Stimulated activated CD8-positive, alpha-beta memory T cell treated with anti-CD3 and anti-CD28 coated beads, Interleukin-12 subunit alpha, Interleukin-12 subunit beta, amount 100 ng/mL, for 1 hour (primary cell): ENCODE measurements around the gene TCF7L2.

Experiments
- DNase-seq: peaks from one replicate; pipeline ENCODE4 v3.0.0-alpha.2; 2020; ENCODE audit warnings: low read depth

Gene TCF7L2

GRCh38 chr10:112948196-112948595 is 1.9 kb upstream of the TCF7L2 start:
- no peak for DNase-seq

- no peak for DNase-seq
Observed at GRCh38 chr10:112949143-112949823, 764 bp upstream of the TCF7L2 start.

DNA sequence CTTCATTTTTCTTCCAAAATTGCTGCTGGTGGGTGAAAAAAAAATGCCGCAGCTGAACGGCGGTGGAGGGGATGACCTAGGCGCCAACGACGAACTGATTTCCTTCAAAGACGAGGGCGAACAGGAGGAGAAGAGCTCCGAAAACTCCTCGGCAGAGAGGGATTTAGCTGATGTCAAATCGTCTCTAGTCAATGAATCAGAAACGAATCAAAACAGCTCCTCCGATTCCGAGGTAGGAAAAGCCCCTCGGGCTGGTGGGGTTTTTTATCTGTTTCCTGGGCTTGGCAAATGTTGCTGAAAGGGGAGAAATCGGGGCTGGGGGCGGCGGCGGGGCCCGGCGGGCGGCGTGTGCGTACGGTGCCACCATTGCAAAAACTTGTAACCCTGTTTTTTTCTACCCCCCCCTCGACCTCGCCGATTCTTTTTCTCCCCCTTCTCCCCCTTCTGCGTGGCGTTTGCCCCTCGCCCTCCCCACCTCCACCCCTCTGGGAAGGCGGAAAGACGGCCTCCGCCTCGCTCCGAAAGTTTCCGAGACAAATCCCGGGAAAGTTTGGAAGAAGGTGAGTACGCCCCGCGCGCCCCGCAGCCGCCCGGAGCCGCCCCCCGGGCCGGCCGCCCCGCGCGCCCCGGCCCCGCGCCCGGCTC is 789 bp downstream of the TCF7L2 start:
- DNase-seq = peak; percentile 8

GRCh38 chr10:112951359-112952281 is 1.6 kb downstream of the TCF7L2 start:
- no peak for DNase-seq

DNA sequence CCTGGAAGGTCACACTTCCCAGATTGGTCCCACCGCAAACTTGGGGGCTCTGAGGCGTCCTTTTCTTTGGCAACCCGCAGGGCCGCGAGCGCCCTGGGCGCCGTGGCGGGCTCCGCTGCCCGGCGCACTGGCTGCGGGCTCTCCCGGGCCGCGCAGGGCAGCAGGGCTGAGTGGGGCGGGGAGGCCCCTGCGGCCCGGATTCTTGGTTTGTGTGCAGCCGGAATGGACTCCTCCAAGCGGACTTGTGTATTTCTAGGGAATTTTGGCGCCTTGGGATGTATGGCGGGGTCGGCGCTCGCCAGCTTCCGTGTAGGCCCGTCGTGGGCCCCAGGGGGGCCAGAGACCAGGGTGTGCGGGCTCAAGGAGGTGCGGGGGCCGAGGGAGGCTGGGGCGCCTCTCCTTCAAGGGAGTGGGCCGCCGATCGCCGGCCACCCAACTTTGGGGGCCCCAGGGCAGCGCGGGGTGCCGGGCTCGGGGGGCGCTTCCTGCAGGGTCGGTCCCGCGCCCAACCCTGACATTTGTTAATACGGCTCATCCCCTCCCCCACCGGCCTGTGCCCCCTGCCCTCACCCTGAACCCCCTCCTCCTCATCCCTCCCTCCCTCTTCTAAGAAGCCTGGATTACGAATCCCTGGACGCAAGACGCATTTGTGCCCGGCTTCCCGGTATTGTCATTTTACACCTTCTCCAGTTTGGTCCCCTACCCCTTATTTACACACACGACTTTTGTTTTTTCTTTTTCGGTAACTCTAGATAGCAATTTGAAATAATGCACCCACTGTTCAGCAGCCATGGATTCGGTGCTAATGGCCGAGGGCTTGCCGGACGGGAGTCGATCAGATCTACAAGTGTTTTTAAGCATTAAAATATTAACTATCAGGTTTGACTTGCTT is 2.5 kb downstream of the TCF7L2 start:
- no peak for DNase-seq

DNA sequence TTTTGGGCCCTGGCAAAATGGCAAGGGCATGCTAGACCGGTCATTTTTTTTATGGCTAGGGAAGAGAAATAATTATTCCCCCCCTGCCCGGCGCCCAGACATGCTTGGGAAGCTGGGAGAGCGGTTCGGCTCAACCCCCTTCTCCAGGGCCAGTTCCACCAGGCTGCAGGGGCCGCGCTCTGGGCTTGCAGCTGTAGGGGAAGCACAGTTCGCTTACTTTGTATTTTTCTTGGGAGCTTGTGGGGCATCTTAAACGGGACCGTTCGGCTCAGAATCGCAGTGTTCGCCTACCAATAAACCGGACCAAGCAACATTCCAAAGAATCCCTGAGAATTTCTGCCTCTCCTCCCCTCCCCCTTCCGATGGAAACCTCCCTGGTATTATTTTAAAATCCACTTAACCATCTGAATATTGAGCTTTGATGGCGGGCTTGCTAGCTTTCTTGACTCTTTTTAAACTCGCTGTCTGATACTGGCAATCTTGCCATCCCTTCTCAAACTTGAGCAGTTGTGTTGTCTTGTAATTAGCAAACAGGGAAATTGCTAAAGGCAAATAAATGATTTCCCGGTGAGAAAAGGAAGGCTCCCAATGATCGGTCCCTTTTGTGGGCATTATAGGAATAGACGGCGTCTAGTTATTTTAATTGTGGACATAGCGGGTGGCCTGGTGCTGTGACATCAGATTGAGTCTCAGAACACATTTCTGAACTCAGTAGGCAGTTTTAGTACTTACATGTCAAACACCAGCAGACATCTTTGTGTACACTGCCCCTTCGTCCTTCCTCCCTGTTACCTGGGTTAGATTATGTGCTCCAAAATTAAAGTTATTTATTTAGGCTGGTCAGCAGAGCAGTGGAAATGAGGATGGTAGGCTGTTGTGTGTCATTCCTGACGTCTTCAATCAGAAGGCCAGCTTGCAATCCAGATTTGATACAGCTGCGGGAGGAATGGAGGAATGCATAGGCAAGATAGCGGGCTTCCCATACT is 3.4 kb downstream of the TCF7L2 start:
- DNase-seq = no peak

DNA sequence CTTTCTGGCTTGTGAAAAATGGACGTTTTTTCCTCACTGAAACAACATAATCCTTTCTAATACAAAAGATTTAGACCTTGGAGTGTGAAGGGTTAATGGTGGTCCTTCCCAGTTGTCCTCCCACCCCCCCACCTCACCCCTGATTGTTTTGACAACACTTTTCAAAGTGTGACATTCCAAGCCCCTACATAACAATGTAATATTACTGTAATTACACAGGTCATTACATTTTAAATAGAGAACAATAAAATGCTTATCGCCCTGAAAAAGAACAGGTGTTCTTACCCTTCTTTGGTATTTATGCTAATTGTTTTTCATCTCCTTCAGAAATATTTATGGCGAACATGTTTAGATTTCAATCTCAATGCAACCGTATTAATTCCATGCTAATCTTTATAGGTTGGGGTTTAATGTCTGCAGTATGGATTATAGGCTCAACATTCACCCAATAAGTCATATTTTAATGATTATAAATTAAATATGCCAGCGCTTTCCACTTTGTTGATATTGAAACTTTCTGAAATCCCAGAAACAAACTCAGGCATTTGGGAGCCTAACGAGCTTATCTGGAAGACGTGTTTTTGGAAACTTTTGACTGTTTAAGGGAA is 5.0 kb downstream of the TCF7L2 start:
- DNase-seq = no peak

- DNase-seq = no peak
Observed at GRCh38 chr10:112955582-112956421, 5.8 kb downstream of the TCF7L2 start.

DNA sequence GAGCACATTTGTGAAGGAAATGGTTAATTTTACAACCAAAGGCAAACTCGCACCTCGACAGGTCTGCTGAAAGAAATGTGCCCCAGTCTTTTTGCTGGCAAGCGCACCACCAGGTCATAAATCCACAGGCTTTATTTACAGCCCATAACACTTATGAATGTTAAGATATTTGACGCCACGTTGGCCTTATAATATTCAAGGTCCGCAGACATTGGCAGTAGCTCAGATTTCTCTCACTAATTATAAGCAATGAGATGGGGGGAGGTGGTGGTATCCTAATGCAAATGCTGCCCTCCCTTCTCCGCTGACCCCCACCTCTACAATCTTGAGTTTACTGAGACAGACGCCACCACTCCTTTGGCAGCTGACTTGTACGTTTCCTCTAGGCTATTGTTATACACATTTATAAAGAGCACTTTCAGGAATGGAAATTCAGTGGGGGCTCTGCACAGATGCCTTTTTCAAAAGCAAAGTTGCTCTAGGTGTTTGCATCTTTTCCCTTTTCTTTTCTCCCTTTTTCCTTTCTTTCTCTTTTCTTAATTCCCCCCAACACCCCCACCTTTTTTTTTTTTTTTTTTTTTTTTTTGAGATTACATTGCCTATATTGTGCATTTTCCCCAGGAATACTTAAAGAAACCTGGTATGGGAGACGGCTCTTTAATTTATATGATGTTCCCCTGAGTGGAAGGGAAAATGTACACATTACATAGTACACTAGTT is 6.7 kb downstream of the TCF7L2 start:
- no peak for DNase-seq

- no peak for DNase-seq
Observed at GRCh38 chr10:112957640-112958092, 7.6 kb downstream of the TCF7L2 start.

- no peak for DNase-seq
Observed at GRCh38 chr10:112958275-112958995, 8.4 kb downstream of the TCF7L2 start.

DNA sequence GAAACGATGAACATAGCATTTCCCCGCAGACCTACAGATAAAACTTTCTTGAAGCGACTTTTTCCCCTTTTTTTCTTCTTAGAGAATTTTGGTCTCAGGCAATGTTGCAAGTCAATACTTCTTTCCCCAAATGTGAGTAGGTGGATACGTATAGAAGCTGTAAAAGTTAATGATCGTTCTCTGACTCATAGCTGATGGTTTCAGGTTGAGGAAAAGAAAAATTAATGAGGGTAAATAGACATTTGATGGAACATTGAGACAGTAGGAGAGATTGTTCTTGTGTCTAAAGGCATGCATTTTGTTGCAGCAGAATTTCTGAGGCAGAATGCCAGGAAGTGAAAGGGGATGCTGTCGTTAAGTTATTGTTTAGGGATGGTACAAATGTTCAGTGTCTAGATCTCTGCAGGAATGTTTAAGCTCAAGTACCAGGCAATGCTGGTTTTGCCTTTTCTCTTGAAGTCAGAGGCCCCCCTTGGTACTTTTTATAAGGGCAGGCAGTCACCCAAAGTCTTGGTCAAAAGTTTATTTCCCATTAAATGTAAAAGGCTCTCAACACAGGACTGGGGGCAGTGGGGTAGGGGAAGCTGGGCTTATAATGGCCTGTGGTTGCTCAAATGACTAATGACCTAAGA is 9.3 kb downstream of the TCF7L2 start:
- DNase-seq = no peak

- DNase-seq = no peak
Observed at GRCh38 chr10:112960151-112960681, 10.2 kb downstream of the TCF7L2 start.

DNA sequence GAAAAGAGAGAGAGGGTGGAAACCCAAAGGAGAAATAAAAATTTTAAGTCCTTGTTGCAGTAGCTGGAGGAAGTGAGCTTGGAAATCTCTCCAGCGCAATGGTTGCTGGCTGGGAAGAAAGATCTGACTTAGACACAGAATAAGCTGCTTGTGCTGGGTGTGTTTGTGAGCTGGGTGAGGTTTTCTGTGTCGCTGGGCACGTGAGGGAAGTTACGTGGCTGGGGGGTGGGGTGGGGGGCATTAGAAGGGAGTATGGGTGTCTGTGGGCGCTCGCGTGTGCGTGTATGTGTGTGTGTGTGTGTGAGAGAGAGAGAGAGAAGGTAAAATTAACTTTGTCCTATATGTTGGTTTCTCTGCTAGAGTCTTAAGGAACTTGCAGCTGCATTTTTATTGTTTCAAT is 11.6 kb downstream of the TCF7L2 start:
- DNase-seq = no peak

DNA sequence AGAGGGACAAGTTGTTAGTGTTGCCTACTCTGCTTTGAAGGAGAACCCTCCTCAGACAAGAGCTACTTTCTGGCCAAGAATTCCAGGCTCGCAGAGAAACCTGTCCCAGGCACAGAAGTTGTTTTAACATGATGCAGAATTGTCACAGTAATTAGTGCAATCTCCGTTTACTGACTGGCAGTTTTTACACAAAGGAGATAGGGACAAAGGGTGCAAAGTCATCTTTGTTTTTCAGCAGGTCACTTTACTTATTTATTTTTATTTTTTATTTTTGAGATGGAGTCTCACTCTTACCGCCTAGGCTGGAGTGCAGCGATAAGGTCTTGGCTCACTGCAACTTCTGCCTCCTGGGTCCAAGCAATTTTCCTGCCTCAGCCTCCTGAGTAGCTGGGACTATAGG is 12.3 kb downstream of the TCF7L2 start:
- DNase-seq = no peak

GRCh38 chr10:112963835-112964234 is 13.8 kb downstream of the TCF7L2 start:
- DNase-seq = no peak

GRCh38 chr10:112964482-112964881 is 14.4 kb downstream of the TCF7L2 start:
- no peak for DNase-seq
